Measurements from ENCODE around the gene IRF3.
A peak's percentile ranks its signal among the peaks of the same experiment; 100 is the strongest.

IRF3 gene

DNA sequence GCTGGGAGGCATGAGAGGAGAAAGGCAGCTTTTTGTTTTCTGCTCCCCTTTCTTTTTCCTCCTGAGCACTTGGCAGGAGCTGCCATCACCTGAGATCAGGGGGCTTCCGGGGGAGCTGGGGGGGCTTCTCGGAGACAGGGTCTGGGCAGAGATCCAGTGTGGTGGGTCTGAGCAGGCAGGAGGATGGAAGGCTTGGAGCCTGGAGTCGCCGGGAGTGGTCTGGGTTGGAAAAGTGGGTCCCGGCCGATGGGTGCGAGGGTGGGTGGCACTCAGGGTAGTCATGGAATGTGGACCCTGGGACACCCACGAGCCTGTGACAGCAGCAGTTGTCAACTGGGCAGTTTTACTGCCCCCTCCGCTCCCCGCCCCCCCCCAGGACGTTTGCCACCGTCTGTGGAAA, 21.5 kb upstream of the IRF3 start:
- no peak for DNase-seq (ENCODE audit: low read depth)

DNA sequence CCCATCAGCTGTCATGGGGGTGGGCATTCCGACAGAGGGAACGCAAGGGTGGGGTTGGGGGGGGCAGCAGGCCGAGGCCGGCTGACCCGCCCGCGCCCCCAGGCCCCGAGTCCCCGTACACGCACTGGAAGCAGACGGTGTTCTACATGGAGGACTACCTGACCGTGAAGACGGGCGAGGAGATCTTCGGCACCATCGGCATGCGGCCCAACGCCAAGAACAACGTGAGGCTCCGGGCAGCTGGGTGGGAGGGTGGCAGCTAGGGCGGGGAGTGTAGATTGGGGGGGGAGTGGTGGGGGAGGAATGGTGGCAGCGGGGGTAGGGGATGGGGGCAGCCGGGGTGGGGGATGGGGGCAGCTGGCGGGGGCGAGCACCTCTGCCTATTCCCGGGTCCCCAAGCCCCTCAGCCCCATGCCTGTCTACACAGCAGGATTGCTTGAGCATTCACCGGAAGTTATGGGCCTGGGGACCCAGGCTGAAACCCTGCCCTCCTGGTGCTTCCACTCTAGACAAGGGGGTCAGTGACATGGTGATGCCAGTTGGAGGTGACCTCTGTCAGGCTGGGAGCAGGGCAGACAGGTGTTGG, 20.9 kb upstream of the IRF3 start:
- DNase-seq (ENCODE audit: low read depth) = no peak

DNA sequence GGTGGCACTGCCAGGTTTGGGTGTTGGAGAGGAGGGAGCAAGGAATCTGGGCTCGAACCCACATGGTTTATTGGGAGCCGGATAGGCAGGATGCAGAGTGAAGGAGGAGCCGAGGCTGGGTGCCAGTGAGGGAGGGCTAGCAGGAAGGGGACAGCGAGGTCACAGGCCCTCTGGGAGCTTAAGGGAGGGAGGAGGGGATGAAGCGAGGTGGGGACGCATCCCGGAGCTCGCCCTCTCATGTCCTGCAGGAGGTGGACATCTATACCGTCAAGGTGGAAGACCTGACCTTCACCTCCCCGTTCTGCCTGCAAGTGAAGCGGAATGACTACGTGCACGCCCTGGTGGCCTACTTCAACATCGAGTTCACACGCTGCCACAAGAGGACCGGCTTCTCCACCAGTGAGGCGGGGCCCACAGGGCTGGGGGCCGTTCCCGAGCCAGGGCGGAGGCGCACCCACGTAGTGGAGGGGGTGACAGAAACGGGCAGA, 20.2 kb upstream of the IRF3 start:
- no peak for DNase-seq (ENCODE audit: low read depth)

DNA sequence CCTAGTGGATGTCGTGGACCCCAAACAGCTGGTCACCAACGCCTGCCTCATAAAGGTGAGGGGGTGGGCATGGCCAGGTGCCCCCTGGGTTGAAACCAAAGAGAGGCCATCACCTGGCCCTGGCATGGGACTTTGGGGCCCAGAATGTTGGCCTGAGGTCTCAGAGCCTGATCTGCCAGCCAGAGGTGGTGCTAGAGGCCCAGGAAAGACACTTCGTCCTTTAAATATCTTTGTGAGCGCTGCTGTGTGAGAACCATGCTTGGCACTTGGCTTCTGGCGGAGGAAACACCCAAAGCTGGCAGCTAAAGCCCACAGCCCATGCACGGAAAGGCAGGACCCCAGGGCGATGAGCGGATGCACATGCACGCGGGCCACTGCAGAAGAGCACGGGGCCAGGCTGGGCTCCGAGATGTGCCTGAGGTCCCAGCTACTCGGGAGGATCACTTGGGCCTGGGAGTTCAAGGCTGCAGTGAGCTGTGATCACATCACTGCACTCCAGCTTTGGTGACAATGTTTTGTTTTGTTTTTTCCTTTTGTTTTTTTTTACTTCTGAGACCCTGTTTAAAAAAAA, 19.4 kb upstream of the IRF3 start:
- no peak for DNase-seq (ENCODE audit: low read depth)

DNA sequence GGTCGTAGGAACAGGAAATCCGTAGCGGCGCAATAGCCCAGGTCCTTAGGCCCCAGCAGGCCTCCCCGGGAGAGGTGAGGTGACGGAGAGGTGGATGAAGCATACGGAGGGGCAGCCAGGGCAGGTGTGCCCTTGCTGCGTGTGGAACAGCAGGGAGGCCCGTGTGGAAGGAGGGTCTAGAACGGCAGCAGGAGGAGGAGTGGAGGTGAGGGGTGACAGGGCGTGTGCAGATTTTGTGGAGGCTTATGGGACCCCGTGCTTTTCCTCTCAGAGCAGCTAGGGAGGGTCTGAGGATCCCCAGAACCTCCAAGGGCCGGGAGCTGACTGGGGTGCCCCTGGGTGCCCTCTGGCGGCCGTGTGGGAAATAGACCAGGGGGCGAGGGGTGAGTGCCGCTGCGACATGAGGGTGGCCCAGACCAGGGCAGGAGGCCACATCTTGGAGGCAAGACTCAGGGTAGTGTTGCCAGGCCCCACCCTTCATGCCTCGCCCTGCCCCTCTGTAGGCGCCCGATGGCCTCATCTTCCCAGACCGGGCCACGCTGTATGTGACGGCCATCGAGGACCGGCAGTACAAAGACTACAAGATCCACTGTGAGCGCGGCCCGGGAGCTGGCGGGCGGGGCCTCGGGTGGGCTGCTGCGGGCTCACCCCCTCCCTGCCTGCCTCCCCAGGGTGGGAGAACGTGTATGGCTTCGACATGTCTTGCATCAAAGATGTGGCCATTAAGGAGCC, 18.8 kb upstream of the IRF3 start:
- no peak for DNase-seq (ENCODE audit: low read depth)

DNA sequence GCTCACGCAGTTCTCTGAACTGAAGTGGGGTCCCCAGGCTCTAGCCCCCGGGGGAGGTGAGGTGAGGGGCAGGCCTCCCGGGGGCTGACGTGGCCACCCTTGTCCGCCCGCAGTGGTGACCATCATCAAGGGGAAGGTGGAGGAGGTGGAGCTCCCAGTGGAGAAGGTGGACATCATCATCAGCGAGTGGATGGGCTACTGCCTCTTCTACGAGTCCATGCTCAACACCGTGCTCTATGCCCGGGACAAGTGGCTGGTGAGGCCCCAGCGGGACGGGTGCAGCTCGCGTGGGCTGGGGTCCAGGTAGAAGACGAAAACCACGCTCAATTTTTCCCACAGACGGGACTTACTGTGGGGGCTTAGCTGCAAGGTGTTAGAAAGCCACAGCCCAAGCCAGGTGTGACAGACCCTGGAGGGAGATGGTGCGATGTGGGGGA, 18.2 kb upstream of the IRF3 start:
- no peak for DNase-seq (ENCODE audit: low read depth)

DNA sequence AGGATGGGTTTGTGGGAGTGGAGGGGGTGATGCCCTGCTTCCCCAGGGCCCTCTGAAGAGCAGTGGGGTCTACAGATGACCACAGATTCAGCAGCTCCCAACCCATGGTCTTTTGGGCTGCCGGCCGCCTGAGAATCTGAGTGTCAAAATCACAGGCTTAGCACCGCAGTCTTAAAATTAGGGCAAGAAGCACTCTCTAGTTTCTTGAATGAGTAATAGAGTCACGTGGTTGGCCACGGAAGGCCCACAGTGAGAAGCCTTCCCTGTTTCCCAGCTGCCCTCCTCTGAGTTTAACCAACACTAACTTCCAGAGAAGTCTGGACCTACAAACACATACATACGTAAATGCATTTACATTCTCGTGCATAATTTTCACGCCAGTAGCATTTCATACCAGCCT, 16.6 kb upstream of the IRF3 start:
- DNase-seq (ENCODE audit: low read depth) = no peak

DNA sequence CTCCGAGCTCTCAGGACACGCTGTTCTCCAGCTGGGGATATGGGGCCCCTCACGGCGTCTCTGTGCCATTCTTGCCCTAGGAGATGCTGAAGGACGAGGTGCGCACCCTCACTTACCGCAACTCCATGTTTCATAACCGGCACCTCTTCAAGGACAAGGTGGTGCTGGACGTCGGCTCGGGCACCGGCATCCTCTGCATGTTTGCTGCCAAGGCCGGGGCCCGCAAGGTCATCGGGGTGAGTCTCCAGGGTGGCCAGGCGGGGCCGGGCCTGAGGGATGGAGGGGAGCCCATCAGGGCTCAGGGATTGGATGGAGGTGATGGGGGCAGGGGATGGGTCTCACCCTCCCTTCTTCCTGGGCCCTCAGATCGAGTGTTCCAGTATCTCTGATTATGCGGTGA, 16.2 kb upstream of the IRF3 start:
- no peak for DNase-seq (ENCODE audit: low read depth)

DNA sequence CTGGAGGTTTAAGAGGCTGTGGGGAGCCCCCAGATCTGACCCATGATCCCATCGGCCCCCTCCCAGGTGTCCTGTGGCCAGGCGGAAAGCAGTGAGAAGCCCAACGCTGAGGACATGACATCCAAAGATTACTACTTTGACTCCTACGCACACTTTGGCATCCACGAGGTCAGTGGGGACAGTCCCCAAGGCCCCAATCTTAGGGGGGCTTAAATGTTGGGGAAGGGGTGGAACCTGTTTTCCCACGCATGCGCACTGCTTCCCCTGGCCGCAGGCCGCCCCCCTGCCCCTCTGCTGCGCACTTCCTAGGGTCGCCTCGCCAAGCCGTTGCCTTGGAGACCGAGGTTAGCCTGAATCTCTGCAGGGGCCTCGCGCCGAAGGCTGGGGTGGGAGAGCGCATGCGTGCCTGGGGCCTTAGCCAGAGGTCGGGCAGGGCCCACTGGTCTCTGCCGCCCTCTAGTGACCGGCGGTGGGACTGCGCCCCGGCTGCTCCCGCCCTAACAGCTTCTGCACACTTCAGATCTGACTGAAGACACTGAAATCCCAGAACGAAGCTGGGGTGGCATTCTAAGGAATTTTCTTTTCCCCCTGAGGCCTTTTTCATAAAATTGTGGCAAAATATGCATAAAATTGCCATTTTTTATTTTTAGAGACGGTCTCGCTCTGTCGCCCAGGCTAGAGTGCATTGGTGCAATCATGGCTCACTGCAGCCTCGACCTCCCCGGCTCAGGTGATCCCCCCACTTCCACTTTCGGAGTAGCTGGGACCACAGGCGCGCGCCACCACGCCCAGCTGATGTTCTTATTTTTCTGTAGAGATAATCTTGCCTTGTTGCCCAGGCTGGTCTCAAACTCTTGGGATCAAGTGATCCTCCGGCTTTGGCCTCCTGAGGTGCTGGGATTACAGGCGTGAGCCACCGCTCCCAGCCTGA, 15.0 kb upstream of the IRF3 start:
- DNase-seq (ENCODE audit: low read depth) = no peak

DNA sequence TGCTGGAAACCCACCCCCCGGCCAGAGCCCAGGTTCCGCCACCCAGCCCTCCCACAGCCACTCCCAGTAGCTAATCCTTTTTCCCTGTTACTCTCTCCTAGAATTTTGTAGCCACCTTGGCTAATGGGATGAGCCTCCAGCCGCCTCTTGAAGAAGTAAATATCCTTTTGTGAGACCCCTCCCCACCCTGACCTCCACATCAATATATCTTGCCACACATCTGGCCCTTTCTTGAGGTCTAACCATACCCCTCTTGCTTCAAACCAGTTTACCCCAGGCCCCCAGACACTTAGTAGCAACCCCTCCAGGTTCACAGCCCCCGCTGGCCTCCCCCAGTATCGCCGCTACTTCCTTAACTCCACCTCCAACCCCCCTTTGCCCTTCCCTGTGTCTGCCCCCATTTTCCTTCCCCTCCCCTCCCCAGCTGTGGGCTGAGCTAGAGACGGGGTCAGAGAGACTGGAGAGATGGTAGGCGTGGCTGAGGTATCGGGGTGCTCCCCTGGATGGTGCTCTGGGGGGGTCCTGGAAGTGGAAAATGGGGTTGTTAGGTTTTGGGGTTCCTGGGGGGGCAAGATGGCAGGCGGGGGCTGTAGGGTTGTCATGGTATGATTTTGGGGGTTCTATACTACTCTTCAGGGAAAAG, 14.2 kb upstream of the IRF3 start:
- no peak for DNase-seq (ENCODE audit: low read depth)

DNA sequence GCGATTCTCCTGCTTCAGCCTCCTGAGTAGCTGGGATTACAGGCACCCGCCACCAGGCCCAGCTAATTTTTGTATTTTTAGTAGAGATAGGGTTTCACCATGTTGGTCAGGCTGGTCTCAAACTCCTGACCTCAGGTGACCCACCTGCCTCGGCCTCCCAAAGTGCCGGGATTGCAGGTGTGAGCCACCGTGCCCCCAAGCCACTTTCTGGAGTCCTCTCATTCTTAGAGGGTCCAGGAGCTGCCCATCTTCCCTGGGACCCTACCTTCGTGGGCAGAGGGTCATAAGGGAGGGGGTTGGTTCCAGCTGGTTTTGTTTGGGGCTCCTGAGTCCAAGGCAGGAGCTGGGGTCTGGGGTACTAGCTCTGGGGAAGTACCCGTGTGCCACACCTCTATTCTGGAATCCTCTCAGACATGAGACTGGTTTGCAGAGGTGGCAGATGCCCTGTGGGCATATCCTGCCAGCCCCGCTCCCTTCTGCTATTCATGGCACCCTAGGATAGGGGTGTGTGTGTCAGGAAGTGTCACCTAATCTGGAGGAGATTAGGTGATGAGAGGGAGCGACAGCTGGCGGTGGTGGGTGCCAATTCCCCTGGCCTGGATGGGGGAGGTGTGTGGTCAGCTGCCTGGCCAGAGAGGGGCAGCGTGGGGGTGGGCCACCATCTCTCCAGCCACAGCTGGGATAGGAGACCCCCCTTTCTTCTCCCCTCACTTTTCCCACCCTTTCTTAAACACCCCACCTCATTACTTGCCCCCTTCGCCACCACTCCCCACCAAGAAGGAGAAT, 13.5 kb upstream of the IRF3 start:
- DNase-seq (ENCODE audit: low read depth) = no peak

DNA sequence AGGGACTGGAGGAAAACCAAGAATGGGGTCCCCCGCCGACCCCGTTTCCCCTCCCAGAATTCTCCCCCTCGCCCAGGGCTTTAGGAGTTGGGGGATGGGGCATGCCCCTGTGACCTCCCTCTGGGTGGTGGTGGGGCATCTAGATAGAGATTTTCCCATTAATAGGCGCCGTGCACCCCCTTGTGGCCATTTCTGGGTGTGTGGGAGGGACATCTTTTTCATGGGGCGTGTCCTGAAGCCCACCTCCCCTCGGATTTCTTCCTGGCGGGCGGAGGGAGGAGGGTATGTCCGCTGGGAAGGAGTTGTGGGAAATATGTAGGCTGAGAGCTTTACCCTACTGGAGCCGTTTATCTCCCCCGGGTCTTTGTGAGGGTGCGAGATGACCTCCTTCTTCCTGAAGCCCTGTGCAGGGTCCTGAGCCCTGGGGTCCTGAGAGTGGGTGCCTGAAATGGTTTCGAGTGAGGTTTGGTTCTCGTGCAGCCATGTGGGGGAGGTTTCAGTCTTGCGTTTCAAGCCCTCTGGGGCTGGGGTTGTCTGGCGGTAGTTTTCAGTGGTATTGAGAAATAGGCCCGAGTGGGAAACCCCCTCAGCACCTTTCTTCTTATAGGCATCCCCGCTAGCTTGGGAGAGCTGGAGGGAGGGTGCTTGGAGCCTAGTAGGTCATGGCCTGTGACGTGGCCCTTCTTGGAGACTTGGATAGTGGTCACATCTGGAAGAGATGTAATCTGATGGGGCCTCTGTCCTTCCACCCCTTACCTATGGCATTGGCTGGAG, 12.4 kb upstream of the IRF3 start:
- no peak for DNase-seq (ENCODE audit: low read depth)

DNA sequence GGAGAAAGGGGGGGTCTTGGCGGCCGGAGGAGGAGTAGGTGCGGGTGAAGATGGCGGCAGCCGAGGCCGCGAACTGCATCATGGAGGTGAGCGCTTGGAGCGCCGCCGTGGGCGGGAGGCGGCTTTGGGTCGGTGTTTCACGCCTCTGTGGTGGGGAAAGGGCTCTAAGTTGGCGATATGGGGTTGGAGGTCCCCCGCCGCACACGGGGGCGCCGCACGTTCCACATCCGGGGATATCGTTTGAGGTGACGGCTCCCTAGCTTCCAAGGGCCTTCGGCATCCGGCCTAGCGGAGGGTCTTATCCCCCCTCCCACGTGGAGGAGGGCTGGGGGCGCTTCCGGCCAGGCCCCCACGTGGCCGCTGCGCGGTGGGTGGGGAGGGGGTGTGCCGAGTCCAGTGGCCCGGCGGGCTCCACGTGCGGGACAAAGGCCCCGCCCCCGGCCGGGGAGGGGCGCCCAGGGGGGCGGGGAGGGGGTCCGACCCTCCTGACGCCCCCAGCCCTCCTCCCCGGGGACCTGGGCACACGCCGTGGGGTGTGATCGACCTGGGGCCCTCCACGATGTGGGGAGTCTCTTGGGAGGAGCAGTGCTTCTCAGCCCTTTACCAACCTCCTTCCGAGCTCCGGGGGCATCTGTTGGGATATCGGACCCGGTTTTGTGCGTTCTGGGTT, 11.7 kb upstream of the IRF3 start, which contains the start of gene PRMT1:
PRMT1 (plus strand) TSS at position 41 of the 670 bp plus-strand sequence; CDS start at position 51, 10 bp downstream.
- no peak for DNase-seq (ENCODE audit: low read depth)

DNA sequence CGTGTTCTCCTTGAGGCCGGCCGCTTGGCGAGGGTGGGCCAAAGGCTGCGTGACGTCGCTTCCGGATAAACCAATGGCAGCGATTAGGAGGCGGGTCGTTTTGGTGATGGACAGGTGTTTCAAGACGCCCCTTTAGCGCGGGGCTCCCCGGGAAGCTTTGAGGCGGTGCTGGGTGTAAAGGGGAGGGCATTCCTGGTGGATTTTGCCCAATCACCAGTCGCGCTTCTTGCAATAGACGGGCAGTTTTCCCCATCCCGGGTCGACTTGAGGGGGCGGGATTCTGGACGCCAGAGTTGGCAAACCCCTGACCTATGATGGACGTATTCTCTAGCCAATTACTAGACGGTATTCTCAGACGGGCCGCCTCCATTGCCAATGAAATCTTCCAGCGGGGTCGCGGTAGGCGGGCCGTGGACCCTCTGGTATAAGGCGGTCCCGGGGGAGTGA, 11.2 kb upstream of the IRF3 start:
- peak; percentile 100 for DNase-seq (ENCODE audit: low read depth)

DNA sequence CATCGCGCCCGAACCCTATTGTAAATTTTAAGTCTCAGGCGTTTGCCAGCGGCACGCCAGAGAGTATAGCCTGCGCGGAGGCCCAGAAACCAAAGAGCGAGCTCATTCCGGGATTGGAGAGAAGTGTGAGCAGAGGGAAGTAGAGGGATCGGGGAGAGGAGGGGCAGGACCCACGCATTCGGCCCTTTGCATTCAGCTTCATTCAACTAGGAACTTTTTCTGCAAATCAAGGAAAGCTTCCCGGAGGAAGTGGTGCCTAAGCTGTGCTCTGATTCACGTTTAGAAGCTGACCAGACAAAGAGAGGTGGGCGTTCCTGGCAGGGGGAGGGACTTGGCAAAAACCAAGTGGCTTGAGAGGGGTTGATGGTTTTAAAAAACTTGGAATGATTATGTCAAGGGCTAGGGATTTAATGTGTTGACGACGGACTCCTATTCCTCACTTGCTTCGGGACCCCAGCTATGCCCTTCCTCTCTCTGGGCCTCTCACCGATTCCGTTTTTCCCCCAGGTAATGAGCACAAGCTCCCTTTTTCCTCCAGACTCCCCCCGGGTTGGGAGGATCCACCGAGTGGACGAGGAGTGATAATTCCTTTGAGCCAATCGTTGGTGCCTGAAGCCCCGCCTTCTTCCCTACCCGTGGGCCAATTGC, 10.6 kb upstream of the IRF3 start:
- no peak for DNase-seq (ENCODE audit: low read depth)

DNA sequence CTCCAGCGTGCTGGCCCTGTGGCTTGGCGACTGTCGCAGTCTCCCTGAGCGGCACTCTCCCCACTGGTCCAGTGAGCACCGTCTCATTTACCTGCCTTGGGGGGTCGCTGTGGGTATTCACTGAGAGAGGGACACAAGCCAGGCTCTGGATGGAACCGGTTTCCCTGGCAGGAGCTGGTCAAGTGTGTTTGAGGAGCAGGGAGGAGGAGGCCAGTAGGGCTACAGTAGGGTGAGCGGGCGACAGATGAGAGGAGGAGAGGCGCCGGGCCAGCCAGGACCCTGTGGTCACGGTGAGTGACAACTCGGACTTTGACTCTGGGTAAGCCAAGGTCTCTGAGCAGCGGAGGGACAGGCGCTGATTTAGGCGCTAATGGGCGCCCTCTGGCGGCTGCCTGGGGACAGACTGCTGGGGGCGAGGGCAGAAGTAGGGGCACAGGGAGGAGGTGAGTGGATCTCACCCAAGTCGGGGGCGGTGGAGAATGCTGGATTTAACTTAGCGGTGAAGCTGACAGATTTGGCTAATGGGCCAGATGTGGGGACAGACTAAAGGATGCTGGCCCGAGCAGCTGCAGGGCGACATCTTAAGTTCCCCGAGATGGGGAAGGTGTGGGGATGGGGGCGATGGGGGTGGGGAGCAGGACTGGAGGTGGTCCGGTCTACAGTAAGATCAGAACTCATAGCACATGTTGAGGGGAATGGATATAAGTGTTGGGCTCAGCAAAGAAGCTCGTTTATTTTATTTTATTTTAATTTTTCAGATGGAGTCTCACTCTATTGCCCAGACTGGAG, 6.7 kb upstream of the IRF3 start:
- no peak for DNase-seq (ENCODE audit: low read depth)

DNA sequence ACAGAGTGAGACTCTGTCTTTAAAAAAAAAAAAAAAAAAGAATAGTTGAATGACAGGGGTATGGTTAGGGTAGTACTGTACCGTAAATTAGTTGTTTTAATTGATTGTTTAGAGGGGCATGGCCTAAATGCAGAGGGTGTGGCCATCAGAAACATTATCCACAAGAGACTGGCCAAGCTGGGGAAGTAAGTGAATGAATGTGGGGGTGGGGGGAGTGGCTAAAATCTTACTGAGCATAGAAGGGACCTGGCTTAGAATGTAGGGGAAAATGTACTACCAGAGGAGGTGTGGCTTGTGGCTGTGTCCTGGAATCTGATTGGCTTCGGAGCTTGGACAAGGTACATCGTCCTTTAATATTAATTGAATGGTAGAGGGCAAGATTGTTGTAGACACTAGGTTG, 3.9 kb upstream of the IRF3 start:
- DNase-seq (ENCODE audit: low read depth) = no peak

DNA sequence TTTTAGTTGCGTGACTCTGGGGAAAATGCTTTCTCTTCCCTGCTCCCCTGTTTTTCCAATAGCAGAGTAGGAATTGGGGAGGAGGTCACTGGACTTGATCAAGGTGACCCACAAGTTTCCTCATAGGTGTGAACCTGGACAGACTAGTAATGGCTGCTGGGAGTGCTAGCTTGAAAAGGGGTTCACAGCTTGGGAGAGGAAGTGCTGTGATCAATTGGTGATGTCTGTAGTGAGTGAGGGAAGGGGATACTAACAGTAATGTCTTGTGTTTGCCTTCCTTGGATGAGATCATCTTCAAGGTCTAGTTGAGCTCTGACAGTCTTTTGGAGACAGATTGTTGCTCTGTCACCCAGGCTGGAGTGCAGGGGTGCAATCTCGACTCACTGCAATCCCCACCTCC, 1.8 kb upstream of the IRF3 start:
- no peak for DNase-seq (ENCODE audit: low read depth)

Data from HS-27A (cell line).